ENCODE results near the gene NTN5. TPM values are rescaled to one million over a fixed set of nuclear protein-coding genes. Genes with fewer than 3 reads are reported as not detected.
A peak's percentile ranks its signal among the peaks of the same experiment; 100 is the strongest.

Gene NTN5
- total and polyA plus RNA-seq, 10 of the 15 experiments (the other 5 are each of a cell fraction or from before 2014, with no cell fraction given): 0.07 to 0.22 TPM; not detected in 8

- TF ChIP-seq ZNF592 (IDR thresholded peaks at IDR 0.05): no peak
- TF ChIP-seq ZBTB33 (IDR thresholded peaks at IDR 0.05): no peak
- TF ChIP-seq PML (IDR thresholded peaks at IDR 0.05; ENCODE audit: low read length): no peak
- no peak for TF ChIP-seq JUND (IDR thresholded peaks at IDR 0.05; ENCODE audit: low read depth, low read length)
- no peak for TF ChIP-seq BRCA1 (IDR thresholded peaks at IDR 0.05; ENCODE audit: low read depth, low read length)
- TF ChIP-seq MYB (IDR thresholded peaks at IDR 0.05; ENCODE audit: borderline replicate concordance, low read depth, low read length): no peak
- no peak for TF ChIP-seq MAX (IDR thresholded peaks at IDR 0.05; ENCODE audit: low read depth, low read length)
- no peak for TF ChIP-seq RB1 (IDR thresholded peaks at IDR 0.05; ENCODE audit: borderline replicate concordance)
- TF ChIP-seq TCF3 (IDR thresholded peaks at IDR 0.05; ENCODE audit: borderline replicate concordance, insufficient read depth, low read depth, low read length): no peak
- no peak for TF ChIP-seq CREB1 (IDR thresholded peaks at IDR 0.05; ENCODE audit: low read depth)
- TF ChIP-seq CHD1 (IDR thresholded peaks at IDR 0.05; ENCODE audit: low read depth, low read length): no peak
- no peak for TF ChIP-seq ZBTB11 (CRISPR knock-in tag; IDR thresholded peaks at IDR 0.05)
- no peak for TF ChIP-seq FOXM1 (IDR thresholded peaks at IDR 0.05; ENCODE audit: low read depth, low read length)
- TF ChIP-seq ZBTB40 (IDR thresholded peaks at IDR 0.05; ENCODE audit: borderline replicate concordance): no peak
- TF ChIP-seq POLR2A (IDR thresholded peaks at IDR 0.05; ENCODE audit: low read depth, low read length): peak; percentile 72
These were observed 37.4 kb downstream of the NTN5 start (continued) for GRCh38 chr19:48635263-48635965.

Data from GM12878 (cell line).